Nephron progenitor cell (in vitro differentiated cells): Measurements from ENCODE around the gene RNF166.

Source experiments
- DNase-seq: peaks from one replicate; pipeline ENCODE4 v3.0.0; 2021
- H3K27ac Mint-ChIP-seq: 2 replicates; pipeline ENCODE4 v1.8.0; 2021; ENCODE audit warnings: mild to moderate bottlenecking, moderate library complexity, mixed read lengths
- H3K27me3 Mint-ChIP-seq: 2 replicates; pipeline ENCODE4 v1.8.0; 2021; ENCODE audit warnings: mild to moderate bottlenecking, low read depth, mixed read lengths; ENCODE audit not compliant: poor library complexity
- H3K36me3 Mint-ChIP-seq: 2 replicates; pipeline ENCODE4 v1.8.0; 2021; ENCODE audit warnings: low read depth, mixed read lengths
- H3K4me1 Mint-ChIP-seq: 2 replicates; pipeline ENCODE4 v1.8.0; 2021; ENCODE audit warnings: mixed read lengths
- H3K4me3 Mint-ChIP-seq: 2 replicates; pipeline ENCODE4 v1.8.0; 2021; ENCODE audit warnings: mild to moderate bottlenecking, moderate library complexity, mixed read lengths
- H3K9me3 Mint-ChIP-seq: 2 replicates; pipeline ENCODE4 v1.8.0; 2021; ENCODE audit warnings: mild to moderate bottlenecking, moderate library complexity, mixed read lengths
- CTCF ChIP-seq: fragments of 200-600 bp; sonication (generic); IDR thresholded peaks from 2 replicates; pipeline ENCODE4 v1.5.0; 2021; ENCODE audit warnings: antibody characterized with exemption

Gene RNF166

GRCh38 chr16:88726408-88726749 lies 20.2 kb upstream of the RNF166 start:
- no peaks in the 10 kb centered on the region for H3K27me3 Mint-ChIP-seq
- peaks cover 9% of the 10 kb centered on the region for H3K4me1 Mint-ChIP-seq
- H3K36me3 Mint-ChIP-seq: no peaks in the 10 kb centered on the region
- H3K9me3 Mint-ChIP-seq: no peaks in the 10 kb centered on the region
- H3K27ac Mint-ChIP-seq: no peak overlapping the region
- DNase-seq: no peak
- no peak overlapping the region for H3K4me3 Mint-ChIP-seq
- TF ChIP-seq CTCF: no peak

GRCh38 chr16:88725609-88726407 lies 19.6 kb upstream of the RNF166 start:
- Mint-ChIP-seq H3K4me3 (no peak overlapping the region), H3K27ac (no peak overlapping the region), H3K4me1 (peaks cover 3% of the 10 kb centered on the region), H3K36me3 (no peaks in the 10 kb centered on the region), H3K27me3 (no peaks in the 10 kb centered on the region), H3K9me3 (no peaks in the 10 kb centered on the region)
- no peak for DNase-seq
- no peak for TF ChIP-seq CTCF

- no peak for TF ChIP-seq CTCF
- no peaks in the 10 kb centered on the region for H3K4me1 Mint-ChIP-seq
- no peak overlapping the region for H3K27ac Mint-ChIP-seq
- H3K4me3 Mint-ChIP-seq: no peak overlapping the region
- H3K9me3 Mint-ChIP-seq: no peaks in the 10 kb centered on the region
- no peaks in the 10 kb centered on the region for H3K27me3 Mint-ChIP-seq
- H3K36me3 Mint-ChIP-seq: no peaks in the 10 kb centered on the region
- DNase-seq: no peak
Observed at GRCh38 chr16:88724855-88725555, 18.8 kb upstream of the RNF166 start.

- Mint-ChIP-seq H3K9me3 (no peaks in the 10 kb centered on the region), H3K27me3 (no peaks in the 10 kb centered on the region), H3K27ac (no peak overlapping the region), H3K4me3 (no peak overlapping the region), H3K36me3 (no peaks in the 10 kb centered on the region), H3K4me1 (no peaks in the 10 kb centered on the region)
- no peak for TF ChIP-seq CTCF
- no peak for DNase-seq
Observed at GRCh38 chr16:88723911-88724310, 17.7 kb upstream of the RNF166 start.

- no peak for TF ChIP-seq CTCF
- no peaks in the 10 kb centered on the region for H3K27me3 Mint-ChIP-seq
- no peaks in the 10 kb centered on the region for H3K36me3 Mint-ChIP-seq
- no peaks in the 10 kb centered on the region for H3K4me1 Mint-ChIP-seq
- DNase-seq: no peak
- H3K9me3 Mint-ChIP-seq: no peaks in the 10 kb centered on the region
- H3K4me3 Mint-ChIP-seq: no peak overlapping the region
- no peak overlapping the region for H3K27ac Mint-ChIP-seq
Observed at GRCh38 chr16:88723507-88723887, 17.3 kb upstream of the RNF166 start.
